Measurements from ENCODE around the gene GRIK3.
A peak's percentile ranks its signal among the peaks of the same experiment; 100 is the strongest.
"Not testable (repeated sequence)": the region's sequence is repeated elsewhere in the genome, so short reads cannot be mapped to it uniquely, and the experiment has no call there.

GRIK3 gene

DNA sequence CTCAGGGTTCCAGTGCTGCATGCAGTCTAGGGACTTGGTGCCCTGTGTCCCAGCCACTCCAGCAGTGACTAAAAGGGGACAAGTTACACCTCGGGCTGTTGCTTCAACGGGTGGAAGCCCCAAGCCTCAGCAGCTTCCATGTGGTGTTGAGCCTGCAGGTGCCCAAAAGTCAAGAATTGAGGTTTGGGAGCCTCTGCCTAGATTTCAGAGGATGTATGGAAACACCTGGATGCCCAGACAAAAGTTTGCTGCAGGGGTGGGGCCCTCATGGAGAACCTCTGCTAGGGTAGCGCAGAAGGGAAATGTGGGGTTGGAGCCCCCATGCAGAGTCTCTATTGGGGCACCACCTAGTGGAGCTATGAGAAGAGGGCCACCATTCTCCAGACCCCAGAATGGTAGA lies 117.8 kb downstream of the GRIK3 start:
- not testable (repeated sequence) for H3K79me2 ChIP-seq (ENCODE audit: low read length); H3K4me2 ChIP-seq (ENCODE audit: low read length); H2AFZ ChIP-seq (ENCODE audit: low read depth, low read length); H3K4me3 ChIP-seq (ENCODE audit: low read length); H3K9me3 ChIP-seq (ENCODE audit: insufficient read depth, low read length); H3K27me3 ChIP-seq (ENCODE audit: low read depth, low read length); H3K36me3 ChIP-seq (replicated peaks; ENCODE audit: low read depth, low read length); H3K27ac ChIP-seq (ENCODE audit: low read length); H4K20me1 ChIP-seq (ENCODE audit: insufficient read depth, low read length); H3K9ac ChIP-seq (ENCODE audit: low read length)
- TF ChIP-seq, protein P1, sequence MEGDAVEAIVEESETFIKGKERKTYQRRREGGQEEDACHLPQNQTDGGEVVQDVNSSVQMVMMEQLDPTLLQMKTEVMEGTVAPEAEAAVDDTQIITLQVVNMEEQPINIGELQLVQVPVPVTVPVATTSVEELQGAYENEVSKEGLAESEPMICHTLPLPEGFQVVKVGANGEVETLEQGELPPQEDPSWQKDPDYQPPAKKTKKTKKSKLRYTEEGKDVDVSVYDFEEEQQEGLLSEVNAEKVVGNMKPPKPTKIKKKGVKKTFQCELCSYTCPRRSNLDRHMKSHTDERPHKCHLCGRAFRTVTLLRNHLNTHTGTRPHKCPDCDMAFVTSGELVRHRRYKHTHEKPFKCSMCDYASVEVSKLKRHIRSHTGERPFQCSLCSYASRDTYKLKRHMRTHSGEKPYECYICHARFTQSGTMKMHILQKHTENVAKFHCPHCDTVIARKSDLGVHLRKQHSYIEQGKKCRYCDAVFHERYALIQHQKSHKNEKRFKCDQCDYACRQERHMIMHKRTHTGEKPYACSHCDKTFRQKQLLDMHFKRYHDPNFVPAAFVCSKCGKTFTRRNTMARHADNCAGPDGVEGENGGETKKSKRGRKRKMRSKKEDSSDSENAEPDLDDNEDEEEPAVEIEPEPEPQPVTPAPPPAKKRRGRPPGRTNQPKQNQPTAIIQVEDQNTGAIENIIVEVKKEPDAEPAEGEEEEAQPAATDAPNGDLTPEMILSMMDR (IDR thresholded peaks at IDR 0.05; ENCODE audit: low read depth, low read length), result 0 out of 2 replicates have a peak, but pooled peaks have one; percentile 10
- H3K4me1 ChIP-seq (ENCODE audit: low read length), result peaks cover 13% of the 10 kb centered on the region

DNA sequence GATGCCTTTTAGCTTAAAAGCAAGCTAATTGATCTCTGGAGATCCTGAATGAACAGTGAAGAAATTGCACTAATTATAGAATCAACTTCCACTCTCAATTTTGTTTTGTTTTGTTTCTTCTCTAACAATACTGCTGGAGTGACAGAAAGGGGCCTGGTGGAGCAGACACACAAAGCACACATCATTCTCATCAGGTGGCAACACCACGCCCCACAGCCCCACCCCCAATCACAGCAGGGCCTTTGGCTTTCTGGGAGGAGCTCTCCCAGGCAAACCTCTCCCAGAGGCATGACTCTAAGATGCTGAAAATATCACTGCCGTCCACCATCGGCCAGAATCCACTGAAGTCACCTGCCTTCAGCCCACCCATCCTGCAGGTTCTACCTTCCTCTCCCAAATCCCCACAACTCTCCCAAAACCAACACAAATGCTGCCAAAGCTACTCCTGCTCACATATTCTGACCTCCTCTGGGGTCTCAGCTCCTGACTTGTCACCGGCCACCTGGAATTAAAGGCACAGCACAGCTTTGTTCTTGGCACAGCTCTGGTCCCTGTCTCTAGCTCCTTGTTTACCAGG lies 120.7 kb downstream of the GRIK3 start:
- Histone ChIP-seq H3K4me1 (ENCODE audit: low read length) (peaks cover 35% of the 10 kb centered on the region), H3K79me2 (ENCODE audit: low read length) (no peaks in the 10 kb centered on the region), H3K27ac (ENCODE audit: low read length) (no peak overlapping the region), H3K36me3 (replicated peaks; ENCODE audit: low read depth, low read length) (no peaks in the 10 kb centered on the region), H3K27me3 (ENCODE audit: low read depth, low read length) (no peaks in the 10 kb centered on the region), H3K4me2 (ENCODE audit: low read length) (no peak overlapping the region), H3K4me3 (ENCODE audit: low read length) (no peak overlapping the region), H3K9me3 (ENCODE audit: insufficient read depth, low read length) (no peaks in the 10 kb centered on the region), H4K20me1 (ENCODE audit: insufficient read depth, low read length) (no peaks in the 10 kb centered on the region), H2AFZ (ENCODE audit: low read depth, low read length) (no peak overlapping the region), H3K9ac (ENCODE audit: low read length) (no peak overlapping the region)
- no peak for TF ChIP-seq EZH2phosphoT487 (IDR thresholded peaks at IDR 0.05; ENCODE audit: low read depth)
- TF ChIP-seq, protein P1 (IDR thresholded peaks at IDR 0.05; ENCODE audit: low read depth, low read length), result no peak

DNA sequence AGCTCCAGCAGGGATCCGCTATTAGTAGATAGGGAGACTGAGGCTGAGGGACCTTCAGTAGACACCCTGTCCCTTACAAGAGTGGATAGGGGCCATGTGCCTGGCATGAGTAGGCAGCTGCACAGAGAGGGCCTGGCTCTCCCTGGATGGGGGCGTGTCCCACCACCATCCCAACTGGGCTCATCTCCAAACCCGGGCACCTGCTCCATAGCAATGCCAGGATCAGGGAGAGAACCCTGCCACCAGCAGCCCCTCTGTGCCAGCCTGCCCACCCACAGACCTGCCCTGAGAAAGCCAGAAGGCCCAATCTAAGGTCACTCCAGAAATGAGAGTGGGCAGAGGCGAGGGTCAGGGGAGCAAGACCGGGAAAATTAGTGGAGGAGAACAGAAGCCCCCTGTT lies 121.3 kb downstream of the GRIK3 start:
- H3K9ac ChIP-seq (ENCODE audit: low read length), result no peak overlapping the region
- H3K27ac ChIP-seq (ENCODE audit: low read length), result no peak overlapping the region
- no peak overlapping the region for H3K4me3 ChIP-seq (ENCODE audit: low read length)
- H3K79me2 ChIP-seq (ENCODE audit: low read length), result no peaks in the 10 kb centered on the region
- TF ChIP-seq EZH2phosphoT487 (IDR thresholded peaks at IDR 0.05; ENCODE audit: low read depth), result no peak
- TF ChIP-seq, protein P1 (IDR thresholded peaks at IDR 0.05; ENCODE audit: low read depth, low read length), result no peak
- H3K9me3 ChIP-seq (ENCODE audit: insufficient read depth, low read length), result no peaks in the 10 kb centered on the region
- H3K36me3 ChIP-seq (replicated peaks; ENCODE audit: low read depth, low read length), result no peaks in the 10 kb centered on the region
- peaks cover 34% of the 10 kb centered on the region for H3K4me1 ChIP-seq (ENCODE audit: low read length)
- H4K20me1 ChIP-seq (ENCODE audit: insufficient read depth, low read length), result no peaks in the 10 kb centered on the region
- H3K4me2 ChIP-seq (ENCODE audit: low read length), result no peak overlapping the region
- H2AFZ ChIP-seq (ENCODE audit: low read depth, low read length), result no peak overlapping the region
- no peaks in the 10 kb centered on the region for H3K27me3 ChIP-seq (ENCODE audit: low read depth, low read length)

DNA sequence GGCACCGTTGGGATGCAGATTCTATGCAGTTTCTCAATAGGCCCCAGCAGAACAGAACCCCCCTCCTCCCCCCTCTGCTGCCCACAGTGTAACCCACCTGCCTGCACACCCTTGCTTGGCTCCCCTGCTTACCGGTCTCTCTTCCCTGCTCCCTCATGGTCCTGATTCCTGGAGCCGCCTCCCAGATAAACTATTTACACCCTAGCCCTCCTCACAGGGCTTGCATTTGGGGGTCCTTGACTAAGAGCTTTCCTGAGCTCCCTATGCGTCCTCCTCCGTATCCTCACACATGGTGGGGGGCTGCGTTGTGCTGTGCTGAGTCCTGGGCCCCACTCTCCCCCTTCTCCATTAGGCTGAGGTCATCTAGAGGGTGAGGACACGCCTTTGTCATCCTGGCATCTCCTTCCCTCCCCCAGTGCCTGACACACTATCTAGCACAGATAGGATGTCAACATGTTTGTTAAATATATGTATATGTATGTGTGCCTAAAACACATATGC lies 121.9 kb downstream of the GRIK3 start:
- no peak overlapping the region for H3K27ac ChIP-seq (ENCODE audit: low read length)
- no peaks in the 10 kb centered on the region for H4K20me1 ChIP-seq (ENCODE audit: insufficient read depth, low read length)
- H3K36me3 ChIP-seq (replicated peaks; ENCODE audit: low read depth, low read length), result no peaks in the 10 kb centered on the region
- peaks cover 28% of the 10 kb centered on the region for H3K4me1 ChIP-seq (ENCODE audit: low read length)
- H2AFZ ChIP-seq (ENCODE audit: low read depth, low read length), result no peak overlapping the region
- no peak overlapping the region for H3K9ac ChIP-seq (ENCODE audit: low read length)
- TF ChIP-seq EZH2phosphoT487 (IDR thresholded peaks at IDR 0.05; ENCODE audit: low read depth), result no peak
- TF ChIP-seq, protein P1 (IDR thresholded peaks at IDR 0.05; ENCODE audit: low read depth, low read length), result no peak
- H3K9me3 ChIP-seq (ENCODE audit: insufficient read depth, low read length), result no peaks in the 10 kb centered on the region
- no peak overlapping the region for H3K4me2 ChIP-seq (ENCODE audit: low read length)
- H3K79me2 ChIP-seq (ENCODE audit: low read length), result no peaks in the 10 kb centered on the region
- no peak overlapping the region for H3K4me3 ChIP-seq (ENCODE audit: low read length)
- H3K27me3 ChIP-seq (ENCODE audit: low read depth, low read length), result no peaks in the 10 kb centered on the region
